ENCODE data around the gene M1AP.

DNA sequence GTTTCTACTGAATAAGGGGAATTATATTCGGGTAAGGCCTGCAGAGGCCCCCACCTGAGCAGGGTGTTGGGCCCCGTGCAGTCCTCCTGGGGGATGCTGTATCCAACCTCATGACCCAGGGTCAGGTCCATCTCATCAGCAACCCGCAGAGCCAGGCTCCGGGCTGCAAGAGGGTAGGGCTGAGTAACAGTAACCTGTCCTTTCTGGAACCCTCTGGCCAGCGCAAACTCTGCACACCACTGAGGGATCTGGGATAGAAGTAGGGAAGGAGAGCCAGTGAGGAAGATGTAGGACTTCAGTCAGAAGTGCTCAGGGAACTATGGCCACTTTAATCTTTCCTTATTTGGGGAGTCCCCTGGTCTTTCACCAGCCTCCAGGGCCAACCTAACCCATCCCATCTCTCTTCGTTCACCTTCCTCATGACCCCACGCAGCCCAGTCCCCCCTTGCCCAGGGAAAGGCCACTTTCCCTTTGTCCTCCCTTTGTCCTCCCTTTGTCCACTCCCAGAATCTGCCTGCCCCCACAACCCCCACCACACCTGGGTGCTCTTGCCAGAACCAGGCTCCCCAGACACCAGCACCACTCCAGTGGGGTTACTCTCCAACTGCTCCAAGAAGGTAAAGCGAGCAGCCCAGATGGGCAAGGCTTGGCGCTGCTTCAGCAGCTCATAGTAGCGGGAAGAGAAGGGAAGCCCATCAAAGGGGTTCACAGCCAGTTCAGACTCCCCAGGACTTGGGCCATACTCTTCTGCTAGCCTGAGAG lies 123.0 kb downstream of the M1AP start:
- no peak; the same call in 1 of the 2 replicates for TF ChIP-seq POLR2A (IDR thresholded peaks at IDR 0.05; ENCODE audit: low read depth, low read length)
- TF ChIP-seq POLR2AphosphoS5 (IDR thresholded peaks at IDR 0.05; ENCODE audit: low read depth, low read length), result no peak

All from GM12891 (cell line).